CMK (cell line): ENCODE results near the gene UBQLN1.
"Not testable (repeated sequence)": the region's sequence is repeated elsewhere in the genome, so short reads cannot be mapped to it uniquely, and the experiment has no call there.

Source experiments
- DNase-seq: peaks from one replicate; pipeline ENCODE4 v3.0.0-alpha.2; 2010; ENCODE audit warnings: low read depth

The UBQLN1 gene

DNA sequence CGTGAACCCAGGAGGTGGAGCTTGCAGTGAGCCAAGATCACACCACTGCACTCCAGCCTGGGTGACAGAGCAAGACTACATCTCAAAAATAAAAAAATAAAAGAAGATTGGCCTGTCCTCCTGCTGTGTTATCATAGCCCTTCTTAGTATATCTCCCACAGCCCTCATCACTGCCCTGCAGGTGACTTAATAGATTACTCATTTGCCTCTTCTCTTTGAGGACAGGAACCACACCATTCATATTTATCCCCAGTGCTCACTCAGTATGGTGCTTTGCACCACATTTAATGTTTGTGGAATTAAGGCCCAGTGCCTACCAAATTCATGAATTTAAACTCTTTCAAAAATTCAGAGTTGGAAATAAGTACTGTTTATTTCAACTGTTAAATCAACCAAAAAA lies 74.5 kb downstream of the UBQLN1 start:
- no peak for DNase-seq

- no peak for DNase-seq
These were observed 76.8 kb downstream of the UBQLN1 start for GRCh38 chr9:83630938-83631457.

GRCh38 chr9:83629433-83630104 lies 78.2 kb downstream of the UBQLN1 start:
- DNase-seq, result no peak

GRCh38 chr9:83628540-83628939 lies 79.2 kb downstream of the UBQLN1 start:
- DNase-seq, result no peak

DNA sequence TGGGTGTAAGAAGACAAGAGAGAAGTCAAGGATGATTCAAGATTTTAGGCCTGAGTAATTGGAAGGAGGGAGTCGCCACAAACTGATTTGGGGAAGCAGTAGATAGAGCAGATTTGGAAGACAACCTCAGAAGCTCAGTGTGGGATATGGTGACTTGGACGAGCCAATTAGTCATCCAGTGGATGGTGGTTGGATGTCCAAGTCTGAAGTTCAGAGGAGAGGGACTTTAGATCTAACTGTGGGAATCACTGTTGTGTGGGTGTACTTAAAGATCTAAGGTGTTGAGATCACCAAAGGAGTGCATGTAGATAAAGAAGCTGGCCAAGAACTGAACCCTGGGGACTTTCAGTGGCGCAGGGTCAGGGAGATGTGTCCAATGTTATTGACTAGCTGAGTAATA lies 82.6 kb downstream of the UBQLN1 start:
- no peak for DNase-seq

DNA sequence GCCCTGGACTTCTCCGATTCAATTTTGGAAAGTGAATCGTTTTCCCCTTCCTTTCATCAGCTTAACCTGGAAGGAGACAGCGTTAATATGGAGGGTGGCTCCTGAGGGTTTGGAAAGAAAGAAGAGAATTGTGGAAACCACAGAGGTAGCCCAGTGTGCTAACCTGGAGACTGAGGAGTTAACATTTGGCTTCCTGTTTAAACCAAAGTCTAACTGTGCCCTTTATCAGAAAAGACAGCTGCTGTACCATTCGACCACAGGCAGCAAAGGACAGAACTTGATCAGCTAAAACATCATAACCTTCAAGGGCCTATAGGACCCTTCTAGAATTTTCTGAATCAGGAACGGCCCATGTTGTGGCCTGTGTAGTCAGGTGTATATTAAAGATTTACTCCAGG lies 84.1 kb downstream of the UBQLN1 start:
- no peak for DNase-seq

GRCh38 chr9:83622939-83623678 lies 84.6 kb downstream of the UBQLN1 start, which contains the start of gene IDNK:
TSS of gene IDNK (plus strand) at chr9:83623143. CDS start at chr9:83623172, 29 bp downstream.
- DNase-seq, result no peak

- DNase-seq, result no peak
These were observed 85.3 kb downstream of the UBQLN1 start for GRCh38 chr9:83622433-83622938.

- DNase-seq, result no peak
These were observed 86.7 kb downstream of the UBQLN1 start for GRCh38 chr9:83620841-83621636.

- no peak for DNase-seq
These were observed 90.5 kb downstream of the UBQLN1 start for GRCh38 chr9:83617299-83617698.

- not testable (repeated sequence) for DNase-seq
These were observed 94.5 kb downstream of the UBQLN1 start for GRCh38 chr9:83613298-83613697.
